Epithelial cell of proximal tubule (primary cell): ENCODE results near the gene AGBL1. TPM values are rescaled to one million over a fixed set of nuclear protein-coding genes. Genes with fewer than 3 reads are reported as not detected.
"Not testable (repeated sequence)": the region's sequence is repeated elsewhere in the genome, so short reads cannot be mapped to it uniquely, and the experiment has no call there.

Source experiments
- DNase-seq: peaks from one replicate; pipeline ENCODE4 v3.0.0-alpha.2; 2011; ENCODE audit warnings: low read depth
- H3K4me3 ChIP-seq: 2 replicates; pipeline ENCODE4 v1.5.1; 2011; ENCODE audit warnings: low read depth, mild to moderate bottlenecking, low read length
- total RNA-seq: library from RNA; depleted of rRNA; stranded (reverse); fragments of >200 nt; gene quantifications from 2 replicates; pipeline ENCODE4 v1.2.3, GENCODE V29; 2015
- TF ChIP-seq, protein P1 (sequence below): conservative IDR thresholded peaks from 2 replicates; pipeline ENCODE4 v1.5.1; 2012; ENCODE audit warnings: low read depth, mild to moderate bottlenecking, low read length

Gene AGBL1
- total RNA-seq, 1 donor from 2014 or later: not detected

DNA sequence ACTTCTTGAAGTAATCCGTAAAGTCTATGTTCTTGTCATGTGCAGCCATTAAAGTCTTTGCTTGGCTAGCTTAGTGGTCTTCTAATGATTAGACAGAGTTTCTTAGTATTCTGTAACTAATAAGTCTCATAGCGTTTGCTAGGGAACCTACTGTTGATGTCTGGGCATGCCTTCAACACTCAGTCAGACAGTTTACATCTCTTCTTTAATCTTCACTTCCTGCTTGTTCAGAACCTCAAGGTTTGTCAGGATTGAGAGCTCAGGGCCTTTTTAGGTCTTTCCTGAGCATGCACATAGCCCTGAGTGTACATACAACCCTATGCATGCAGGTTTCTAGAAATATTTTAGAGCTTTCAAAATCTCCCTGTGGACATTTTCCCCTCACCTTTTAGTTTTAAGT is 426.3 kb downstream of the AGBL1 start:
- H3K4me3 ChIP-seq: no peak overlapping the region
- DNase-seq: no peak
- TF ChIP-seq, protein P1, sequence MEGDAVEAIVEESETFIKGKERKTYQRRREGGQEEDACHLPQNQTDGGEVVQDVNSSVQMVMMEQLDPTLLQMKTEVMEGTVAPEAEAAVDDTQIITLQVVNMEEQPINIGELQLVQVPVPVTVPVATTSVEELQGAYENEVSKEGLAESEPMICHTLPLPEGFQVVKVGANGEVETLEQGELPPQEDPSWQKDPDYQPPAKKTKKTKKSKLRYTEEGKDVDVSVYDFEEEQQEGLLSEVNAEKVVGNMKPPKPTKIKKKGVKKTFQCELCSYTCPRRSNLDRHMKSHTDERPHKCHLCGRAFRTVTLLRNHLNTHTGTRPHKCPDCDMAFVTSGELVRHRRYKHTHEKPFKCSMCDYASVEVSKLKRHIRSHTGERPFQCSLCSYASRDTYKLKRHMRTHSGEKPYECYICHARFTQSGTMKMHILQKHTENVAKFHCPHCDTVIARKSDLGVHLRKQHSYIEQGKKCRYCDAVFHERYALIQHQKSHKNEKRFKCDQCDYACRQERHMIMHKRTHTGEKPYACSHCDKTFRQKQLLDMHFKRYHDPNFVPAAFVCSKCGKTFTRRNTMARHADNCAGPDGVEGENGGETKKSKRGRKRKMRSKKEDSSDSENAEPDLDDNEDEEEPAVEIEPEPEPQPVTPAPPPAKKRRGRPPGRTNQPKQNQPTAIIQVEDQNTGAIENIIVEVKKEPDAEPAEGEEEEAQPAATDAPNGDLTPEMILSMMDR: no peak

GRCh38 chr15:86506401-86506800 is 426.7 kb downstream of the AGBL1 start:
- no peak for DNase-seq
- H3K4me3 ChIP-seq: no peak overlapping the region
- TF ChIP-seq, protein P1: no peak

- TF ChIP-seq, protein P1: no peak
- H3K4me3 ChIP-seq: no peak overlapping the region
- no peak for DNase-seq
These were observed 436.0 kb downstream of the AGBL1 start for GRCh38 chr15:86515625-86516024.

- H3K4me3 ChIP-seq: no peak overlapping the region
- TF ChIP-seq, protein P1: no peak
- DNase-seq: no peak
These were observed 443.1 kb downstream of the AGBL1 start for GRCh38 chr15:86522721-86523120.

- TF ChIP-seq, protein P1: no peak
- no peak overlapping the region for H3K4me3 ChIP-seq
- DNase-seq: no peak
These were observed 447.4 kb downstream of the AGBL1 start for GRCh38 chr15:86526938-86527690.

GRCh38 chr15:86528094-86528493 is 448.4 kb downstream of the AGBL1 start:
- not testable (repeated sequence) for DNase-seq, H3K4me3 ChIP-seq

DNA sequence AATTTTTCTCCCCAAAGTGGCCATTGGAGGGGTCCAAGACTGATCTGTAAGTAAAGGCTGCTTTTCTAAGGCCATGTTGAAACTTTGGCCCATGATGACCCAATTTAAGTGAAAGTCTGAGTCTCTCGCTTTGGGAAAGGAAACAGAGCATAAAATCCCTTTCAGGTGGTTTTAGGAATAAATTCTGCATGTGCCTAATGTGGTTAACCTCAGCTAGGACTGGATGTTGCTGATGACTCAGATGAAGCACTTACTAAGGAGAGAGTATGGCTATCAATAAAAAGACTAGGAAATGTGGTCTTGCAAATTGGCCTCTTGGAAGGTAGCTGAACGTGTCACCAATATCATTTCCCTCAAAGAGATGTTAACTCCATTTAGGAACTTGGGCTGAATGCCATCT is 458.5 kb downstream of the AGBL1 start:
- TF ChIP-seq, protein P1: no peak
- no peak for DNase-seq
- no peak overlapping the region for H3K4me3 ChIP-seq
